Neural cell (in vitro differentiated cells): ENCODE results near the gene KCNAB1. TPM values are rescaled to one million over a fixed set of nuclear protein-coding genes. Genes with fewer than 3 reads are reported as not detected.

Experiments
- H2AFZ ChIP-seq: fragments of 200-600, 300-800 bp; sonication (generic), shearing (Covaris generic); 2 replicates; pipeline ENCODE4 v1.6.0; 2014; ENCODE audit warnings: low read depth, mild to moderate bottlenecking, antibody characterized with exemption, low read length, moderate library complexity
- H3F3A ChIP-seq: fragments of 200-600 bp; shearing (Covaris generic); 2 replicates; pipeline ENCODE4 v1.6.1; 2016; ENCODE audit warnings: mild to moderate bottlenecking, moderate library complexity, mixed read lengths, antibody characterized with exemption, low read length; ENCODE audit not compliant: insufficient read depth, poor library complexity, severe bottlenecking
- H3K27ac ChIP-seq: fragments of 200-600, 300-800 bp; sonication (generic), shearing (Covaris generic); 2 replicates; pipeline ENCODE4 v1.5.1; 2014; ENCODE audit warnings: mild to moderate bottlenecking, low read length, moderate library complexity
- H3K27me3 ChIP-seq: fragments of 300-800, 200-600 bp; sonication (generic), shearing (Covaris generic); 2 replicates; pipeline ENCODE4 v1.6.0; 2014; ENCODE audit warnings: mild to moderate bottlenecking, low read depth, low read length, moderate library complexity; ENCODE audit not compliant: insufficient read depth
- H3K36me3 ChIP-seq: fragments of 300-800, 200-600 bp; sonication (generic), shearing (Covaris generic); 2 replicates; pipeline ENCODE4 v1.5.1; 2014; ENCODE audit warnings: mild to moderate bottlenecking, antibody characterized with exemption, low read length, moderate library complexity; ENCODE audit not compliant: insufficient read depth
- H3K4me2 ChIP-seq: fragments of 300-800, 200-600 bp; sonication (generic), shearing (Covaris generic); 2 replicates; pipeline ENCODE4 v1.6.0; 2014; ENCODE audit warnings: mild to moderate bottlenecking, low read length
- H3K4me3 ChIP-seq: fragments of 300-800, 200-600 bp; sonication (generic), shearing (Covaris generic); 2 replicates; pipeline ENCODE4 v1.5.1; 2014; ENCODE audit warnings: mild to moderate bottlenecking, low read length, moderate library complexity
- H3K79me2 ChIP-seq: fragments of 200-600 bp; shearing (Covaris generic); replicated peaks from 2 replicates; pipeline ENCODE4 v1.6.0; 2014; ENCODE audit warnings: mild to moderate bottlenecking, low read length, moderate library complexity; ENCODE audit not compliant: insufficient read depth
- H3K9ac ChIP-seq: fragments of 300-800, 200-600 bp; sonication (generic), shearing (Covaris generic); 2 replicates; pipeline ENCODE4 v1.6.1; 2016; ENCODE audit warnings: mild to moderate bottlenecking, low read length, mixed read lengths
- H3K9me2 ChIP-seq: fragments of 200-600 bp; shearing (Covaris generic); 2 replicates; pipeline ENCODE4 v1.6.1; 2016; ENCODE audit warnings: mild to moderate bottlenecking, low read length, mixed read lengths; ENCODE audit not compliant: insufficient read depth
- H3K9me3 ChIP-seq: fragments of 200-600, 300-800 bp; sonication (generic), shearing (Covaris generic); 2 replicates; pipeline ENCODE4 v1.6.1; 2016; ENCODE audit warnings: mild to moderate bottlenecking, mixed run types, low read length, moderate library complexity, mixed read lengths
- H4K20me1 ChIP-seq: fragments of 200-600 bp; shearing (Covaris generic); 2 replicates; pipeline ENCODE4 v1.6.1; 2016; ENCODE audit warnings: mild to moderate bottlenecking, mixed run types; ENCODE audit not compliant: insufficient read depth
- CTCF ChIP-seq: fragments of 450-650 bp; IDR thresholded peaks from 2 replicates; pipeline ENCODE4 v1.5.1; 2014; ENCODE audit warnings: antibody characterized with exemption, mild to moderate bottlenecking, moderate library complexity; ENCODE audit not compliant: poor library complexity, severe bottlenecking
- EP300 ChIP-seq: fragments of 450-650 bp; conservative IDR thresholded peaks from 2 replicates; pipeline ENCODE4 v1.6.1; 2014; ENCODE audit warnings: antibody characterized with exemption, mild to moderate bottlenecking, moderate library complexity; ENCODE audit not compliant: poor library complexity, severe bottlenecking
- EZH2 ChIP-seq: fragments of 200-600, 300-800 bp; shearing (Covaris generic), sonication (generic); IDR thresholded peaks from 2 replicates; pipeline ENCODE4 v1.6.1; 2014; ENCODE audit warnings: antibody characterized with exemption, low read length, borderline replicate concordance, mild to moderate bottlenecking; ENCODE audit not compliant: insufficient read depth, poor library complexity, severe bottlenecking
- MXI1 ChIP-seq: fragments of 450-650 bp; conservative IDR thresholded peaks from 2 replicates; pipeline ENCODE4 v1.6.1; 2014; ENCODE audit warnings: antibody characterized with exemption, mild to moderate bottlenecking; ENCODE audit not compliant: poor library complexity, severe bottlenecking
- POLR2AphosphoS5 ChIP-seq: IDR thresholded peaks from 2 replicates; pipeline ENCODE4 v1.6.1; 2012
- RAD21 ChIP-seq: fragments of 450-650 bp; conservative IDR thresholded peaks from 2 replicates; pipeline ENCODE4 v1.6.1; 2014; ENCODE audit warnings: antibody characterized with exemption, mild to moderate bottlenecking, moderate library complexity
- REST ChIP-seq: IDR thresholded peaks from 2 replicates; pipeline ENCODE4 v1.6.1; 2012; ENCODE audit warnings: borderline replicate concordance
- SMC3 ChIP-seq: fragments of 450-650 bp; conservative IDR thresholded peaks from 2 replicates; pipeline ENCODE4 v1.6.1; 2014; ENCODE audit warnings: antibody characterized with exemption, mild to moderate bottlenecking, moderate library complexity; ENCODE audit not compliant: poor library complexity
- TAF1 ChIP-seq: IDR thresholded peaks from 2 replicates; pipeline ENCODE4 v1.6.1; 2012; ENCODE audit warnings: low read depth
- polyA plus RNA-seq: library from polyadenylated mRNA; depleted of rRNA; stranded (reverse); fragments of >200 nt; gene quantifications from 2 replicates; pipeline ENCODE4 v1.2.3, GENCODE V29; 2014

Gene KCNAB1
- polyA plus RNA-seq, 1 donor from 2014 or later = 14.9 TPM

GRCh38 chr3:156479604-156480003, 359.2 kb downstream of the KCNAB1 start:
- no peaks in the 10 kb centered on the region for H3K9me2 ChIP-seq
- no peaks in the 10 kb centered on the region for H3K9me3 ChIP-seq
- H3K9ac ChIP-seq = no peak overlapping the region
- H3K27me3 ChIP-seq = no peaks in the 10 kb centered on the region
- no peak overlapping the region for H3K27ac ChIP-seq
- H3K4me3 ChIP-seq = no peak overlapping the region
- no peak overlapping the region for H3K4me2 ChIP-seq
- no peaks in the 10 kb centered on the region for H3K36me3 ChIP-seq
- TF ChIP-seq EP300 (no peak), SMC3 (no peak), TAF1 (no peak), EZH2 (no peak), REST (no peak), POLR2AphosphoS5 (no peak), RAD21 (no peak), CTCF (no peak), MXI1 (no peak)
- no peak overlapping the region for H2AFZ ChIP-seq
- H3F3A ChIP-seq = no peaks in the 10 kb centered on the region
- H4K20me1 ChIP-seq = no peaks in the 10 kb centered on the region
- no peaks in the 10 kb centered on the region for H3K79me2 ChIP-seq

- Histone ChIP-seq H3K27me3 (no peaks in the 10 kb centered on the region), H3F3A (no peaks in the 10 kb centered on the region), H3K4me3 (no peak overlapping the region), H2AFZ (no peak overlapping the region), H3K9me3 (no peaks in the 10 kb centered on the region), H3K9me2 (no peaks in the 10 kb centered on the region), H3K27ac (no peak overlapping the region), H3K9ac (no peak overlapping the region), H3K79me2 (no peaks in the 10 kb centered on the region), H4K20me1 (no peaks in the 10 kb centered on the region), H3K4me2 (no peak overlapping the region), H3K36me3 (no peaks in the 10 kb centered on the region)
- TF ChIP-seq CTCF = no peak
- TF ChIP-seq SMC3 = no peak
- no peak for TF ChIP-seq RAD21
- TF ChIP-seq TAF1 = no peak
- peak; percentile 78 for TF ChIP-seq POLR2AphosphoS5
- peak; percentile 33 for TF ChIP-seq REST
- peak; percentile 90 for TF ChIP-seq EP300
- TF ChIP-seq MXI1 = no peak
- no peak for TF ChIP-seq EZH2
These were observed 360.6 kb downstream of the KCNAB1 start for GRCh38 chr3:156480949-156481348.
